NOMO-1 treated with dmso at 0.1 percent for 144 hours (cell line): Measurements from ENCODE around the gene CDCA7L.
"Not testable (repeated sequence)": the region's sequence is repeated elsewhere in the genome, so short reads cannot be mapped to it uniquely, and the experiment has no call there.

Experiments used
- DNase-seq: peaks from one replicate; lab custom pipeline; 2025; ENCODE audit not compliant: unreplicated experiment; lab: John Stamatoyannopoulos, UW

The CDCA7L gene

DNA sequence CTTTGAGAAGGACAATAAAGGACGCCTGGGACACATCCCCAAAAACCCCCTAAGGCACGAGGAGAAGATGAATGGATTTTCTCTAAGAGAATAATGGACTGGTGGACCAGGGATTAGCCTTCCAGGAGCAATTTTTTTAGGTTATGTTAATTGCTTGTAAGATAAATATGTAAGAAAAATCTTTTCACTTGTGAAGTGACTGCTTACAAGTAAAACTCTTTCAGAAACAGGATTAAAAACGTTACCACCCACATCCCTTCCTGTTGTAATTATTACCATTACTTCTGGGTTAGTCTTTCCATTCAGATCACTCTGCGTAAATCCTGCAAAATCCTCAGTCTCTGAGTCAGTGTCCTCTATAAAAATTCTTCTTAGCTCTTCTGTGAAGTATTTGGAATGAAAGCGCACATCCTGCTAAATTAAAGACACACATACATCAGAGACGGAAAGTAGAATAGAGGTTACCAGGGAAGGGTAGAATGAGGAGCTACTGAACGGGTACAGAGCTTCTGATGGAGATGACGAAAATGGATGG lies 34.3 kb downstream of the CDCA7L start:
- DNase-seq: no peak

GRCh38 chr7:21910253-21910652 lies 35.4 kb downstream of the CDCA7L start:
- no peak for DNase-seq

- DNase-seq: no peak
These were observed 37.0 kb downstream of the CDCA7L start for GRCh38 chr7:21908746-21909145.

DNA sequence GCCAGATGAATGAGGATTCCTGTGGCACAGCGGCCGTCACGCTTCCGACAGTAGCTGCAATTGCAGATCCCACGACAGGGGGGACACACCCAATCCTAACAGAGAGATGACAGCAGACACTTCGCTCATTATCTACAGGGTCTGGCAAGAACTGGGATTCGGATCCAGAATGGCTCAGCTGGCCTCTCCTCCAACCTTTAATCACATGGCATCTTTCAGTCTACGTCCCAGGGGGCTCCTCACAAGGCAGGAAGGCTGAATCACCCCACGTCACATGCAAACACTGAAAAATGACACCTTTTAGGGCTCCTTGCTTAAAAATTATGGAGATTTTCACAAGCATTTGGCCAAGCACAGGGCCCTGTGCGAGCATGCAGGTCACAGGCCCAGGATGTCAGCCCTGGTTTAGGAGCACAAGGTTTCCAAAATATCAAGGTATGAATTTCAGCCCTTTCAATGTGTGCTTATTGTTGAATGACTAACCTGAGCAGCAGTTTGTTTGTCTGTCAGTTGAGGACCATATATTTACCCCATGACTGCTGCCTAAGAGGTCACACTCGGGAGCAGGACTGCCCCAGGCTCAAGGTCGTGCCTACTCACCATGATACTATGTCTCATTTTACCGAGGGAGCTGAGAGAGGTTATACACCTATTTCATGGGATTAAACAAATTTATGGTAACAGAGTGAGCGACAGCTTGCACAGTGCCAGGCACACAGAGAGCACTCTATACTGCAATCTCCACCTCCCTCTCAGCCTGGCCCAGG lies 42.5 kb downstream of the CDCA7L start:
- no peak for DNase-seq

- DNase-seq: no peak
These were observed 43.5 kb downstream of the CDCA7L start for GRCh38 chr7:21902240-21902639.

DNA sequence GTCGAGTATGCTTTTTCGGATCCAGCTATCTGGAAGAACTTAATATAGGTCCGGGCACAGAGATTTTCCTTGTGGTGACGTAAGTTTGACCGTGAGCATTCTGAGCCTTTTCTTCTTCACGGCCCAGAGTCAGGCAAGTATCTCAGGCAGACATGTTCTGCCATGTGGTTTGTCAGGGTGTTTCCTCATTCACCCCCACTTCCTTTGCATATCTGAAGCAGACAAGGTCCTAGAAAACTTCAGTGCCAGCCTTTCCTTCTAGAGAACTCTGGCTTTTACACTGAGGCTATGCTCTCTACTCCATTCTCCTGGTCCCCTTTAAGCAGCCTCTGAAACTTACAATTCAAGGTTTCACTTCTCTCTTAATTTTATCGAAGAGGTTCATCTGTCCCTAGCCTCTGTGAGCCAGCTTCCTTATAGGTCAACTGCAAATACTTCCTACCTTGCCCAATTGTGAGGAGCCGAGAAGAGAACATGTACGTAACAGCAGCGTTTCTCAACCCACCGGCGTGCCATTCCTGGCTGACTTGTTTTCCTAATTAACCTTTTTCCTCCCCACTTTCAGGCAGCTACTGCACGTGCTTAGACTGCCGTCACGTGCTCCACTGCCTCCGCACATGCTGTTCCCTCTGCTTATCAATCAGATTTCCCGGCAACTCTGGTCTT lies 47.3 kb downstream of the CDCA7L start:
- DNase-seq: peak; percentile 81

- no peak for DNase-seq
These were observed 52.3 kb downstream of the CDCA7L start for GRCh38 chr7:21893401-21893800.

GRCh38 chr7:21891291-21891690 lies 54.4 kb downstream of the CDCA7L start:
- DNase-seq: no peak

GRCh38 chr7:21887779-21888178 lies 57.9 kb downstream of the CDCA7L start:
- no peak for DNase-seq

- no peak for DNase-seq
These were observed 58.3 kb downstream of the CDCA7L start for GRCh38 chr7:21887353-21887752.

GRCh38 chr7:21886396-21886795 lies 59.3 kb downstream of the CDCA7L start:
- DNase-seq: no peak

- DNase-seq: no peak
These were observed 61.2 kb downstream of the CDCA7L start for GRCh38 chr7:21884496-21884895.

GRCh38 chr7:21883501-21883900 lies 62.2 kb downstream of the CDCA7L start:
- DNase-seq: not testable (repeated sequence)

GRCh38 chr7:21883069-21883468 lies 62.6 kb downstream of the CDCA7L start:
- DNase-seq: no peak

GRCh38 chr7:21869785-21870402 lies 75.8 kb downstream of the CDCA7L start:
- no peak for DNase-seq

DNA sequence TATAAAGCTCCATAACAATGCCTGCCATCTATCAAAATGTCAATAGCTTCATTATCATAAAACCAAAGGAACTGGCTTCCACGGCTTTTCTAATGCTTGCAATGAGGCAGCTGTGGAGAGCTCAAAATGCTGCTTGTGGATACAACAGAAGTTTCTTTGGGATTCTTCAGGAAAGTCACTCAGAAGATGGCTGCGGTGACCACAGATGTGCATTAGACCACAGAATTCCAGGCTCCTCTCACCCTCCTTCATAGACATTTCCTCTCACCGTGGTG lies 77.2 kb downstream of the CDCA7L start:
- no peak for DNase-seq

DNA sequence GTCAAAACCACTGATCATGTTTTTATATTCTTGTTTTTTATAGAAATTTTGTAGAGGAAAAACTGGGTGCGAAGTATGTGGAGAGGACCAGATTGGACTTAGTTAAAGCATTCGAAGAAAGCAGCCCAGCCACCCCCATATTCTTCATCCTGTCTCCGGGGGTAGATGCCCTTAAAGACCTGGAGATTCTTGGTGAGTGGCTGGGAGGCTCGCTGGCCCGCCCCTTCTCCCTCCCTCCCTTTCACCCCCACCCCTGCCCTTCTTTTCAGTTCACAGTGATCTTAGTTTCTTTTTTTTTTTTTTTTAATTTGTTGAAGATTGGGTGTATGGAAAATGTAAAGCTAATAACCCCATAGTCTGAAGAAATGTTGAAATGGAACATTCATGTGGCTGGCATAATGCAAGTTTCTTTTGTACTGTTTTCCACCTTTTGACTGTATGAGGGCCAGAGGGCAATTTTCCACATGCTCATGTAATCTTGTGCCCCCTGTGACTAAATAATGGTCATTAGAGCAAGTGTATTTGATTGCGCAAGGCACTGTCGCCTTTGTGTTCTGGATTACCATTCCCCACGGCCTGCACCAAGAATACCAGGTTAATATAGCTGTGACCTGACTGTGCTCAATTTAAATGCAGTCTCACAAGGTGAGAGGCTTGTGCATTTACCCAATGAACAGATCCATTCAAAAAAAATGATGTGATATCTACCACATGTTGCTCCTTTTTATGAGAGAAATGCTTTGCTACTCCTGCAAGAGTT lies 77.7 kb downstream of the CDCA7L start:
- no peak for DNase-seq

GRCh38 chr7:21867226-21867625 lies 78.5 kb downstream of the CDCA7L start:
- no peak for DNase-seq

DNA sequence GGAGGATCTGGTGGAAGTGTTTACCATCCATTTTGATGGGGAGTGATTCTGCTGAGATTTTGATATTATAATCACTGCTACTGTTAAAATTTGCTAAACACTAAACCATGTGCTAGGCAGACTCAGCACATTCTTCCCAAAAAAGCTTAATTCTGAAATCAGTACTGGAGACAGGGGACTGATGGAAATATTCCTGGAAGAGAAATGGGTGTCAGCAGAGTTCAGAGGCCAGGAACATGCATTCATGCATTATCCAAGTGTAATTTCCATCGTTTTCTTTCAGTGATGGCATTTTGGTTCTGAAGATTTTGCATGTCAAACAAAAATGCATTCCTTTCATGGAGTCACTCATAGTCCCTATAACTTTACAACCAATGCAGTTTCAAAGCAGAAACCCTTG lies 79.0 kb downstream of the CDCA7L start:
- no peak for DNase-seq

DNA sequence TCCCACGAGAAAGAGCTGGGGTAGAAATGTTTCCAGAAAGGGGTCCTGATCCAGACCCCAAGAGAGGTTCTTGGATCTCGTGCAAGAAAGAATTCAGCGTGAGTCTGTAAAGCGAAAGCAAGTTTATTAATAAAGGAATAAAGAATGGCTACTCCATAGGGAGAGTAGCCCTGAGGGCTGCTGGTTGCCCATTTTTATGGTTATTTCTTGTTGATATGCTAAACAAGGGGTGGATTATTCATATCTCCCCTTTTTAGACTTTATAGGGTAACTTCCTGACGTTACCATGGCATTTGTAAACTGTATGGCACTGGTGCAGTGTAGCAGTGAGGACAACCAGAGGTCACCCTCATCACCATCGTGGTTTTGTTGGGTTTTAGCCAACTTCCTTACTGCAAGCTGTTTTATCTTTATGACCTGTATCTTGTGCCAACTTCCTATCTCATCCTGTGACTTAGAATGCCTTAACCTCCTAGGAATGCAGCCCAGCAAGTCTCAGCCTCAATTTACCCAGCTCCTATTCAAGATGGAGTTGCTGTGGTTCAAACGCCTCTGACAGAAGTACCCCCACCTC lies 80.0 kb downstream of the CDCA7L start:
- DNase-seq: not testable (repeated sequence)

- no peak for DNase-seq
These were observed 94.1 kb downstream of the CDCA7L start for GRCh38 chr7:21851559-21851967.
